ENCODE data around the gene RAB12.
"Not testable (repeated sequence)": the region's sequence is repeated elsewhere in the genome, so short reads cannot be mapped to it uniquely, and the experiment has no call there.

The RAB12 gene

GRCh38 chr18:8608795-8609658 is at the start of gene RAB12:
Gene RAB12, plus strand, starts transcription at chr18:8609437. Its CDS starts 3 bp downstream, at chr18:8609440.
- peak; percentile 82 for DNase-seq (ENCODE audit: low spot score)

- no peak for DNase-seq (ENCODE audit: low spot score)
Observed at GRCh38 chr18:8559612-8560186, 49.5 kb upstream of the RAB12 start.

GRCh38 chr18:8561123-8561910 is 47.9 kb upstream of the RAB12 start:
- DNase-seq (ENCODE audit: low spot score), result no peak

- no peak for DNase-seq (ENCODE audit: low spot score)
Observed at GRCh38 chr18:8562070-8562469, 47.2 kb upstream of the RAB12 start.

GRCh38 chr18:8562919-8563318 is 46.3 kb upstream of the RAB12 start:
- DNase-seq (ENCODE audit: low spot score), result no peak

- DNase-seq (ENCODE audit: low spot score), result no peak
Observed at GRCh38 chr18:8571399-8571798, 37.8 kb upstream of the RAB12 start.

GRCh38 chr18:8573766-8574165 is 35.5 kb upstream of the RAB12 start:
- not testable (repeated sequence) for DNase-seq (ENCODE audit: low spot score)

- no peak for DNase-seq (ENCODE audit: low spot score)
Observed at GRCh38 chr18:8584798-8585197, 24.4 kb upstream of the RAB12 start.

- DNase-seq (ENCODE audit: low spot score), result no peak
Observed at GRCh38 chr18:8586941-8587340, 22.3 kb upstream of the RAB12 start.

- DNase-seq (ENCODE audit: low spot score), result no peak
Observed at GRCh38 chr18:8595445-8595844, 13.8 kb upstream of the RAB12 start.

- DNase-seq (ENCODE audit: low spot score), result no peak
Observed at GRCh38 chr18:8601277-8602032, 7.8 kb upstream of the RAB12 start.

- no peak for DNase-seq (ENCODE audit: low spot score)
Observed at GRCh38 chr18:8602040-8602439, 7.2 kb upstream of the RAB12 start.

- no peak for DNase-seq (ENCODE audit: low spot score)
Observed at GRCh38 chr18:8602557-8602956, 6.7 kb upstream of the RAB12 start.

GRCh38 chr18:8603663-8604520 is 5.3 kb upstream of the RAB12 start:
- DNase-seq (ENCODE audit: low spot score), result no peak

GRCh38 chr18:8605974-8606373 is 3.3 kb upstream of the RAB12 start:
- DNase-seq (ENCODE audit: low spot score), result no peak

GRCh38 chr18:8607776-8608742 is 1.2 kb upstream of the RAB12 start:
- DNase-seq (ENCODE audit: low spot score), result no peak

GRCh38 chr18:8609659-8610458 is 622 bp downstream of the RAB12 start:
- no peak for DNase-seq (ENCODE audit: low spot score)

- no peak for DNase-seq (ENCODE audit: low spot score)
Observed at GRCh38 chr18:8610459-8610851, 1.2 kb downstream of the RAB12 start.

Measured in globus pallidus (tissue), 1 donor.